Measurements from ENCODE around the gene DNAAF8. TPM values are rescaled to one million over a fixed set of nuclear protein-coding genes. Genes with fewer than 3 reads are reported as not detected.

The DNAAF8 gene
- total RNA-seq: 1 to 10 TPM in 1 of 4 donors, under 1 TPM in 1, not detected in 2; 0.67 to 3.5 TPM

DNA sequence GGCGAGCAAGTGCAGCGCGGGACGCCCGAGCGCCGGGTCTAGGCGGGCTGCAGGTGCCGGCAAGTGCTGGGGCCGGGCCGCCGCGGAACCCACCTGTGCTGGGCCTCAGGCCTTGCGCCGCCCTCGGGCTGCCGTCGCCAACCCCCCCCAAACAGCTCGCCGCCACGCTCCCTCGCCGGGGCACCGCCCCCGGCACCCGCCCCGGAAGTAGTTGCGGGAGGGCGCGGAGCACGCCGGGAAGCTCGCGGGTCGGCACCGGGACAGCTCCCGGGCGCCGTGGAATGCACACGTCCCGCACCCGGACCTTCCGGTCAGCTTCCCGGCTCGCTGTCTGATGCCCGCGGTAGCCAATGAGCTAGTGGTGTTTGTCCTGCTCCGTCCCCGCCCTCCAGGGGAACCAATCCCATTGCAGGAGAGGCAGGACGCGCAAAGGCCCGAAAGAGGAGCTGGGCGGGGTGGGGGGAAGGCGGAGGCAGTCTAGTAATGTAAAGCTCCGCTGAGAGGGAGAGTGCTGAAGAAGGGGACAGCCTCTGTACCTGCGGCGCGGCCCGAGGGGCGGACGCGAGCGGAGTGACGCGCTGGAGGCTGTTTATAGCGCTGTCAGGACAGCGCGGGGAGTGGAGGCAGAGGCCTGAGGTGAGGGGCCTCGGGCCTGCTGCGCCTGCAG, at the start of gene DNAAF8, which contains the start of gene ANKS3:
TSS of gene DNAAF8 (plus strand) at position 475 of the 667 bp plus-strand sequence. CDS start 1,978 bp downstream, outside the sequence.
TSS of gene ANKS3 (minus strand) at position 209 of the 667 bp plus-strand sequence. CDS start 4,122 bp downstream, outside the sequence.
- intact Hi-C loops (cut with DNase I; ENCODE audit: low total_unique reads): no loop called here

DNA sequence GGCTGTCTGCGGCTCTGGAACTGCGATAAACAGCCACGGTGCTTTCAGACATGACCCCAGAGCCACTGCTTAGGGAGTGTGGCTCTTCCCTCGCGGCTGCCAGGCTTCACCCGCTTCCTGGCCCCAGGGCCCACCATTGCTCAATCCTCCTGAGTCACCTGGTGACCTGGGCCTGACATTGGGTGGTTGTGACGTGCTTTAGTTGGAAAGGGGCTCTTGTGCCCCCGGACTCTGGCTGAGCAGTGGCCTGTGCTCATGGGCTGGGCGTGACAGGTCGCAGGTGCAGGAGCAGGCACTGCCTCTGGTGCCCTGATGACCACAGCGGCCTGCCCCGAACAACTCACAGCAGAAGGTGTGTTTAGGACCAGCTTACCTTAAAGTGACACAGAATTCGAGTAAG, 49.6 kb upstream of the DNAAF8 start:
- intact Hi-C loops (cut with DNase I; ENCODE audit: low total_unique reads): no loop called here
- no peaks in the 10 kb centered on the region for H3K36me3 ChIP-seq
- no peak for DNase-seq

More for the DNA sequence above, at the start of gene DNAAF8, which contains the start of gene ANKS3:
- no peaks in the 10 kb centered on the region for H3K27me3 ChIP-seq
- no peak for TF ChIP-seq CTCF (IDR thresholded peaks at IDR 0.05)
- peak in 1 of 2 donors; percentile 58 for TF ChIP-seq POLR2A (IDR thresholded peaks at IDR 0.05)
- H3K36me3 ChIP-seq: no peaks in the 10 kb centered on the region
- H3K9me3 ChIP-seq: no peaks in the 10 kb centered on the region
- DNase-seq: peak; percentile 93 to 95
- peak within 1 kb of the TSS; percentile 95 to 99 for H3K4me3 ChIP-seq
- peaks cover 0 to 4% of the 10 kb centered on the region in 2 donors for H3K4me1 ChIP-seq
- H3K27ac ChIP-seq: peak within 1 kb of the TSS; percentile 60 to 73

GRCh38 chr16:4685292-4685691, 49.0 kb upstream of the DNAAF8 start:
- intact Hi-C loops (cut with DNase I; ENCODE audit: low total_unique reads): no loop called here
- TF ChIP-seq POLR2A (IDR thresholded peaks at IDR 0.05) (no peak), CTCF (IDR thresholded peaks at IDR 0.05) (no peak)
- Histone ChIP-seq H3K9me3 (no peaks in the 10 kb centered on the region), H3K4me1 (no peaks in the 10 kb centered on the region), H3K27me3 (no peaks in the 10 kb centered on the region), H3K27ac (no peak overlapping the region), H3K36me3 (no peaks in the 10 kb centered on the region), H3K4me3 (no peak overlapping the region)
- no peak for DNase-seq

More for the DNA sequence above, 49.6 kb upstream of the DNAAF8 start:
- H3K27ac ChIP-seq: no peak overlapping the region
- no peaks in the 10 kb centered on the region for H3K9me3 ChIP-seq
- no peaks in the 10 kb centered on the region for H3K4me1 ChIP-seq
- no peaks in the 10 kb centered on the region for H3K27me3 ChIP-seq
- no peak for TF ChIP-seq POLR2A (IDR thresholded peaks at IDR 0.05)
- TF ChIP-seq CTCF (IDR thresholded peaks at IDR 0.05): no peak
- H3K4me3 ChIP-seq: no peak overlapping the region

- intact Hi-C loops (cut with DNase I; ENCODE audit: low total_unique reads): no loop called here
- Histone ChIP-seq H3K4me1 (no peaks in the 10 kb centered on the region), H3K27me3 (no peaks in the 10 kb centered on the region), H3K4me3 (no peak overlapping the region), H3K27ac (no peak overlapping the region), H3K36me3 (no peaks in the 10 kb centered on the region), H3K9me3 (no peaks in the 10 kb centered on the region)
- TF ChIP-seq POLR2A (IDR thresholded peaks at IDR 0.05) (no peak), CTCF (IDR thresholded peaks at IDR 0.05) (no peak)
- DNase-seq: no peak
Measured at GRCh38 chr16:4685776-4686496, 48.4 kb upstream of the DNAAF8 start.
